Keratinocyte (primary cell): ENCODE measurements around the gene EYS. TPM values are rescaled to one million over a fixed set of nuclear protein-coding genes. Genes with fewer than 3 reads are reported as not detected.

ENCODE experiments used
- DNase-seq: peaks from one replicate; pipeline ENCODE4 v3.0.0-alpha.2; 2011; ENCODE audit warnings: low read depth, missing footprints, low spot score
- FAIRE-seq: peaks from 2 replicates; lab custom pipeline; 2011; peaks lifted over from hg19 to GRCh38; lab: Jason Lieb, UNC
- H2AFZ ChIP-seq: 2 replicates; pipeline ENCODE4 v1.6.0; 2012; ENCODE audit warnings: low read length, control low read depth, inconsistent platforms; ENCODE audit not compliant: control insufficient read depth
- H3K27ac ChIP-seq: 2 replicates; pipeline ENCODE4 v1.5.1; 2011; ENCODE audit warnings: low read length; ENCODE audit not compliant: control insufficient read depth, insufficient read depth
- H3K27me3 ChIP-seq: 3 replicates; pipeline ENCODE4 v1.6.0; 2011; ENCODE audit warnings: low read length; ENCODE audit not compliant: control insufficient read depth, insufficient read depth; ENCODE audit errors: extremely low read depth
- H3K36me3 ChIP-seq, 2 experiments: 2 replicates in 1 of 2; 3 replicates in 1 of 2; pipeline ENCODE4 v1.5.1; 2011; ENCODE audit warnings: low read length in 2 of 2, mild to moderate bottlenecking in 1 of 2; ENCODE audit not compliant: control insufficient read depth in 2 of 2, insufficient read depth in 2 of 2; ENCODE audit errors: extremely low read depth in 1 of 2
- H3K4me1 ChIP-seq: 3 replicates; pipeline ENCODE4 v1.5.1; 2011; ENCODE audit warnings: low read length; ENCODE audit not compliant: control insufficient read depth, insufficient read depth; ENCODE audit errors: extremely low read depth
- H3K4me2 ChIP-seq: 3 replicates; pipeline ENCODE4 v1.6.0; 2011; ENCODE audit warnings: low read depth, low read length; ENCODE audit not compliant: control insufficient read depth, insufficient read depth; ENCODE audit errors: extremely low read depth
- H3K4me3 ChIP-seq, 3 experiments: fragments of 200-600 bp in 1 of 3; sonication (generic) in 1 of 3; 2 replicates in 2 of 3; 3 replicates in 1 of 3; pipeline ENCODE4 v1.5.1; 2011 to 2016; ENCODE audit warnings: low read length in 3 of 3, mild to moderate bottlenecking in 3 of 3, control low read depth in 2 of 3, inconsistent platforms in 1 of 3, low read depth in 1 of 3, mixed read lengths in 1 of 3, mixed run types in 1 of 3, moderate library complexity in 1 of 3; ENCODE audit not compliant: control insufficient read depth in 2 of 3, insufficient read depth in 2 of 3; ENCODE audit errors: extremely low read depth in 1 of 3
- H3K79me2 ChIP-seq: 2 replicates; pipeline ENCODE4 v1.6.0; 2012; ENCODE audit warnings: low read length; ENCODE audit not compliant: control insufficient read depth, insufficient read depth
- H3K9ac ChIP-seq: 3 replicates; pipeline ENCODE4 v1.6.0; 2011; ENCODE audit warnings: low read length; ENCODE audit not compliant: control insufficient read depth, insufficient read depth; ENCODE audit errors: extremely low read depth
- H3K9me1 ChIP-seq: 3 replicates; pipeline ENCODE4 v1.6.0; 2011; ENCODE audit warnings: low read length; ENCODE audit not compliant: control insufficient read depth, insufficient read depth; ENCODE audit errors: extremely low read depth
- H3K9me3 ChIP-seq: 2 replicates; pipeline ENCODE4 v1.5.1; 2012; ENCODE audit warnings: low read depth, low read length; ENCODE audit not compliant: control insufficient read depth
- H4K20me1 ChIP-seq: 3 replicates; pipeline ENCODE4 v1.6.0; 2011; ENCODE audit warnings: low read length; ENCODE audit not compliant: control insufficient read depth, insufficient read depth; ENCODE audit errors: extremely low read depth
- EZH2 ChIP-seq: IDR thresholded peaks from one replicate; pipeline ENCODE4 v1.6.1; 2012; ENCODE audit warnings: inconsistent platforms, mild to moderate bottlenecking, low read length, moderate library complexity
- dilution Hi-C: fragments of 300-500 bp; cut with MboI; formaldehyde crosslinking; loops from one replicate; pipeline ENCODE4 v1.7.0; 2020; ENCODE audit warnings: low sequenced_read_pairs; ENCODE audit not compliant: extremely low pct_ligation_motif_present
- polyA plus RNA-seq, 5 experiments: library from polyadenylated mRNA; depleted of rRNA in 3 of 5; stranded (reverse) in 3 of 5; stranded (forward) in 1 of 5; unstranded in 1 of 5; fragments of >200 nt; gene quantifications; 1 replicate in 1 of 5; 2 replicates in 3 of 5; 3 replicates in 1 of 5; pipeline versions ENCODE4 v1.2.1 to v1.2.3, GENCODE V29; 2011 to 2012; ENCODE audit warnings: missing spikeins in 2 of 5, low read depth in 1 of 5, low replicate concordance in 1 of 5
- TF ChIP-seq, protein P1 (sequence below), 3 experiments: IDR thresholded peaks in 1 of 3; conservative IDR thresholded peaks in 1 of 3; optimal IDR thresholded peaks in 1 of 3; 2 replicates in 2 of 3; 3 replicates in 1 of 3; pipeline versions ENCODE3 to v1.5.1; 2011; ENCODE audit warnings: low read length in 3 of 3, mild to moderate bottlenecking in 3 of 3, moderate library complexity in 2 of 3, control low read depth in 1 of 3, inconsistent platforms in 1 of 3; ENCODE audit not compliant: insufficient read depth in 2 of 3; ENCODE audit errors: extremely low read depth in 1 of 3

EYS gene
- polyA plus RNA-seq, 1 donor (not counting 4 experiments of a cell fraction or from before 2014, with no cell fraction given): 0.34 TPM

DNA sequence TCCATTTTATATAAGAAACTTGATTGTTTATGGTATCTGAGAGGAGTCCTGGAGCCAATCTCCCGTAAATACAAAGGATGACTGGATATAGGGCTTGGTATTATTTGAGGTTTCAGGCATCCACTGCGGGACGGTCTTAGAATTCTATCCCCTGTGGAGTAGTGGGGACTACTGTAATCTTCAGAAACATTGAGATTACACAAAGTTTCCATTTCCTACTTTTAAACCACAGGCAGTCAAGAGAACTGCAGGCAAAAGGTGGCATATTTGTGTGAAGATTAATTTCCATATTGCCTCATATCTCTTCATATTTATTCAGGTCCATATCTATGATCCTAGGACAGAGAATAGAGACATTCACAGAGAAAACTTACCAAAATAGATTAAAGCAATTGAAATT lies 1485.2 kb downstream of the EYS start:
- DNase-seq: no peak
- dilution Hi-C loops: no loop called here
- no peak overlapping the region for H3K27ac ChIP-seq

DNA sequence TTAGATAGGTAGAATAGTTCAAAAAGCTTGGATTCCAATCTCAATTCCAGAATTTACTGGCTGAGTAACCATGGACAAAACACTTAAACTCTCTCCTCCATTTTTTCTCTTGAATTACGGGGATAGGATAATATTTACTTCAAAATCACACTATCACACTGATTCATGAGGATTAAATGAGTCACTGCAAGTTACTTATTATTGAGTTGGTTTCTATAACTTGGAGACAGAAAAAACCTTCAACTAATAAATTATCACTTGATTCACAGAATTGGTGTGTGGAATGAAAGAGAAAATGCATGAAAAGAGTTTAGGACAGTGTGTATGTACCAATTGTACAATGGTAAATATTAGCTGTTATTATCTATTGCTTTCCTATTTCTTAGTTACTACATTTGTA lies 1486.2 kb downstream of the EYS start:
- Histone ChIP-seq H3K9me1 (no peaks in the 10 kb centered on the region), H3K9me3 (no peaks in the 10 kb centered on the region), H3K4me2 (no peak overlapping the region), H3K27me3 (no peaks in the 10 kb centered on the region), H3K79me2 (no peaks in the 10 kb centered on the region), H4K20me1 (no peaks in the 10 kb centered on the region), H2AFZ (no peak overlapping the region), H3K27ac (no peak overlapping the region), H3K4me3 (no peak overlapping the region), H3K9ac (no peak overlapping the region), H3K4me1 (no peaks in the 10 kb centered on the region), H3K36me3 (no peaks in the 10 kb centered on the region)
- no peak for FAIRE-seq
- DNase-seq: no peak
- dilution Hi-C loops: no loop called here
- TF ChIP-seq EZH2: no peak
- TF ChIP-seq, protein P1, sequence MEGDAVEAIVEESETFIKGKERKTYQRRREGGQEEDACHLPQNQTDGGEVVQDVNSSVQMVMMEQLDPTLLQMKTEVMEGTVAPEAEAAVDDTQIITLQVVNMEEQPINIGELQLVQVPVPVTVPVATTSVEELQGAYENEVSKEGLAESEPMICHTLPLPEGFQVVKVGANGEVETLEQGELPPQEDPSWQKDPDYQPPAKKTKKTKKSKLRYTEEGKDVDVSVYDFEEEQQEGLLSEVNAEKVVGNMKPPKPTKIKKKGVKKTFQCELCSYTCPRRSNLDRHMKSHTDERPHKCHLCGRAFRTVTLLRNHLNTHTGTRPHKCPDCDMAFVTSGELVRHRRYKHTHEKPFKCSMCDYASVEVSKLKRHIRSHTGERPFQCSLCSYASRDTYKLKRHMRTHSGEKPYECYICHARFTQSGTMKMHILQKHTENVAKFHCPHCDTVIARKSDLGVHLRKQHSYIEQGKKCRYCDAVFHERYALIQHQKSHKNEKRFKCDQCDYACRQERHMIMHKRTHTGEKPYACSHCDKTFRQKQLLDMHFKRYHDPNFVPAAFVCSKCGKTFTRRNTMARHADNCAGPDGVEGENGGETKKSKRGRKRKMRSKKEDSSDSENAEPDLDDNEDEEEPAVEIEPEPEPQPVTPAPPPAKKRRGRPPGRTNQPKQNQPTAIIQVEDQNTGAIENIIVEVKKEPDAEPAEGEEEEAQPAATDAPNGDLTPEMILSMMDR (optimal IDR thresholded peaks at IDR 0.05 in 1 of 3, IDR thresholded peaks at IDR 0.05 in 1 of 3, conservative IDR thresholded peaks at IDR 0.05 in 1 of 3; ENCODE audit: extremely low read depth in 1 of 3, insufficient read depth in 2 of 3, low read length in 3 of 3): no peak

More for the DNA sequence above, 1485.2 kb downstream of the EYS start:
- Histone ChIP-seq H2AFZ (no peak overlapping the region), H3K36me3 (no peaks in the 10 kb centered on the region), H3K4me2 (no peak overlapping the region), H3K79me2 (no peaks in the 10 kb centered on the region), H4K20me1 (no peaks in the 10 kb centered on the region), H3K4me1 (no peaks in the 10 kb centered on the region), H3K9me3 (no peaks in the 10 kb centered on the region), H3K27me3 (no peaks in the 10 kb centered on the region), H3K4me3 (no peak overlapping the region), H3K9me1 (no peaks in the 10 kb centered on the region), H3K9ac (no peak overlapping the region)
- FAIRE-seq: no peak
- TF ChIP-seq EZH2: no peak
- TF ChIP-seq, protein P1 (optimal IDR thresholded peaks at IDR 0.05 in 1 of 3, IDR thresholded peaks at IDR 0.05 in 1 of 3, conservative IDR thresholded peaks at IDR 0.05 in 1 of 3; ENCODE audit: extremely low read depth in 1 of 3, insufficient read depth in 2 of 3, low read length in 3 of 3): no peak
